Stimulated activated CD8-positive, alpha-beta memory T cell treated with anti-CD3 and anti-CD28 coated beads, Interleukin-4, amount 100 ng/mL, for 48 hours (primary cell): Measurements from ENCODE around the gene ACBD6.

ENCODE experiments used
- DNase-seq: peaks from one replicate; pipeline ENCODE4 v3.0.0-alpha.2; 2020

ACBD6 gene

DNA sequence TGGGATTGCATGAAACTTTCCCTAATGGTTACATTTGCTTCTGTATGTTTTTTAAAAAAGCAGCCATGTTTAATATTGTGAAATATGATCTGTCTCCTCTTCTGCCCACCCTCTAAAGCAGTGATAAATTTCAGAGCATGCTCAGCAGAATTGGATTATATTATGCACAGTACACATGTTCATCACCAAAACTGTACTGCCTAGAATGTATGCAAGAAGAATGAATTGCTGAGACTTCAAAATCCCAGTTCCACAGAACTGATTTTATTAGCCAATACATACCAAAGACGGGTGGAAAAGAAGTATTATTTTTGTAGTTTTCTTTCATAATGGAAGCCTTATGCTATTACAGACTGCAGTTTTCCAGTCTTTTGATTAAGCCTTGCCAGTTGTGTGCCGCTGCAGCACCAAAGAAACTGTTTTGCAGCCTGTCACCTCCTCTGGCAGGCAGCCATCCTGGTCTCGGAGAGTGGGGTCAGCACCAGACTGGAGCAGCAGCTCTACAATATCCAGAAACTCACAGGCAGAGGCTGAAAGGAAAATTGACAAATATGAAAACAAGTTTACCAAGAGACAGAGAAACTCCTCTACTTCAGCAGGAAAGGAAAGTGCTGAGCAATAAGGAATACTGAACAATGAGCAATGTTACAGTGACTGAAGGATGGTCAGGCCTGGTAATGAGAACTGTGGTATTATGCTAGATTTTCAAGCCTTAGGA, 214.2 kb downstream of the ACBD6 start:
- no peak for DNase-seq

DNA sequence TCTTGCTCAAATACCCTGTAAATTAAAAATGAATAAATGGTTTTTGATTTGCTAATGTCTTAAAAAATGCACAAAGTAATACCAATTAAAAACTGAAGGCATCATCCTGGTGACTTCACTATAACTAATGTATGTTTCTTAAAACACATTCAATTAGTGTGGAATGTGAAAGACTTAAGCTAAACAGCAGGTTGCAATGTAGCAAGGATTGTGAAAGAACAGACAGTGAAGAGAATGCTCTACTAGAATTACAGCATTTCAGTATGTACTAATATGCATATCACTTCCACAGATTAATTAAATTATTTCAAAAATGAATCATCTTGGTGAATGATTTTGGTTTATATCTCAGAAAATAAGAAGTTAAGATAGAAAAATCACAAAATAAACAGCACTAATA, 216.0 kb downstream of the ACBD6 start:
- DNase-seq = no peak

DNA sequence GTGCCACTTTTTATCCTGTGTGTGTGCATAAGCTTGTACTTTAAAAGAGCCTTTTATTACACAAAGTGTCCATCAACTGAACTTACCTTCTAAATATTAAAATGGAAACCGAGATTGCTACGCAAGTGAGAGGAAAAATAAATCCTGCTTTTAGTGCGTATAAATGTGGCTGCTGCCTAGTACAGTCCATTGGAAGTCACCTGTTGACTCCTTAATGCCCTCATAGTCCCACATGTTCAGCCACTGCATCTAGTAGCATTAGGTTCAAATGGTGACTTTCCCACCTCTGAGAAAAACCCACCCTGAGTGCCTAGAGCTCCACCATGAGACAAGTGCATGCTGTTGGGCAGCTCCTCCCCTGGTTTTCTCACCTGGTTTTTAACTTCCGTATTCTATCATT, 219.3 kb downstream of the ACBD6 start:
- no peak for DNase-seq

DNA sequence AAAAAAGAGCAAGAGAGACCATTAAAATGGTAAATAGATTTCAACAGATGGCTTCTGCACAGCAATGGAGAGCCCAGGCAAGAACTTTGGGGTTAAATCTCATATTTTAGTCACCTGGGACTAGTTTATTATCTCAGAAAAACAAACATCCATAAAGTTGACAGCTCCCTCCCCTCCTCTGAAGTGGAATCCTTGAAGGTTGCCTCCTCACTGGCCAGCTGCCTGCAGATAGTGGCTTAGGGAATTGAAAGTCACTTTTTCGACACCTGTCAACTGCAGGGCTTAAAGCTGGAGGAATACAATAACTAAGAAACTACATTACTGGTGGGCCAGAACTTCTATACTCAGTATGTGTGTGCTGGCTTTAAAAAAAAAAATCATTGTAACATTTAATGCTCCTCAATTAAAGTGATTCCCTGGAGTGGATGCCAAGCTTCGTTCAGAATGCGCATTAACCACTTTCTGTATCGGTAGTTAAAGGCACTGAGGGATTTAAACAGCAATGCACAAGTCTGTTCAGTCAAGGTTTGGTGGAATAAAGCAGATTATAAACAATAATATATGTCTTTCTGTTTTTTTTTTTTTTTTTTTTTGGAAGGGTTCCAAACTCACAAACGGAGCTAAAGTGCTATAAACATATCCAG, 219.9 kb downstream of the ACBD6 start:
- no peak for DNase-seq

DNA sequence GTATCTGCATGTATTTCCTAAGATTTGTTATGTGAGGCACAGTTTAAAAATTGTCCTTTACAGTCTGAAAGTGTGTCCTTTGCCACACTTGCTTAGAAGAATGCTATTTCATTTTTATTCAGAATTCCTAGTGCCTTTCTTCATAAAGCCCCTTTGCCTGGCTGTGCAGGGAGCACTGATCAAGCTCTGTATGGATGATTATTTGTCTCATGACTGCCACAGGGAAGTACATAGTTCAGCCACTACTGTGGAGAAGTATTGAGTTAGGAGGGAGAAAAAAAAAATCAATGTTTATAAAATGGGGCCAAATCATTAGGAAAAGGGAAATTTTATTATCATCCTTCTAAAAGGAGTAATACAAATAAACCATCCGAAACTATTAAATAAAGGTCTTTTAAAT, 220.9 kb downstream of the ACBD6 start:
- no peak for DNase-seq

DNA sequence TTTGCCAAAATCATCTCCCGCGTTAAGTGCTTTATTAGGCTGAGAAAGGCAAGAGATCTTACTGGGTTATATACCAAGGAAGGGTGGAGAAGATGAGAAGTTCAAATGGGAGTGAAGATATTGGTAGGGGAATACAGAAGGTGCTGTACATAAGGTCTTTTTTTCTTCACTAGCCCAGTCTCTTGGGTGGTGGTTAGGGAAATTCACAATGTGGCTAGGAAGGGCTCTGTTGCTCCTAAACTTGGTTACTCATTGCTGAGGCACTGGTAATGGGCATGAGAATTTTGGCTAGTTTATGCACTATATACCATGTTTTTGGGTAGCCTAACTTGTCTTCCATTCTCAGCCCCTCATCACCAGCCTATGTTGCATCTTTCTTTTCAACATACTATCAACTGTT, 221.8 kb downstream of the ACBD6 start:
- no peak for DNase-seq

DNA sequence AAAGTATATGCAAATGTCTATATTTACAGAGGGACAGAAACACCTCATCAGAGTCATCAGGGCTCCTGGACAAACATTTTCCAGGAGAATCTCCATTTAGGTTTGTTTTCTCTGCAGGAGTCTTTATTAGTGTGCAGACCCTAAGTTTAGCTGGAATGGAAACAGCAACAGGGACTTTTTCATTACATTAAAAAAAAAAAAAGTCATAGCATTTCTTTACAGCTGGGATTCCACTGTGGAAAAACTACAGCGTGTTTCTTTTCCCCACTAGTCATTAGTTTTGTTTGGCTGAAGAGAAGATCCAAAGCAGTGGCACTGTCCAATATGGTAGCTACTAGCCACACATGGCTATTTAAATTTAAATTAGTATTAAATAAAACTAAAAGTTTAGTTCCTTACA, 222.7 kb downstream of the ACBD6 start:
- DNase-seq = no peak

DNA sequence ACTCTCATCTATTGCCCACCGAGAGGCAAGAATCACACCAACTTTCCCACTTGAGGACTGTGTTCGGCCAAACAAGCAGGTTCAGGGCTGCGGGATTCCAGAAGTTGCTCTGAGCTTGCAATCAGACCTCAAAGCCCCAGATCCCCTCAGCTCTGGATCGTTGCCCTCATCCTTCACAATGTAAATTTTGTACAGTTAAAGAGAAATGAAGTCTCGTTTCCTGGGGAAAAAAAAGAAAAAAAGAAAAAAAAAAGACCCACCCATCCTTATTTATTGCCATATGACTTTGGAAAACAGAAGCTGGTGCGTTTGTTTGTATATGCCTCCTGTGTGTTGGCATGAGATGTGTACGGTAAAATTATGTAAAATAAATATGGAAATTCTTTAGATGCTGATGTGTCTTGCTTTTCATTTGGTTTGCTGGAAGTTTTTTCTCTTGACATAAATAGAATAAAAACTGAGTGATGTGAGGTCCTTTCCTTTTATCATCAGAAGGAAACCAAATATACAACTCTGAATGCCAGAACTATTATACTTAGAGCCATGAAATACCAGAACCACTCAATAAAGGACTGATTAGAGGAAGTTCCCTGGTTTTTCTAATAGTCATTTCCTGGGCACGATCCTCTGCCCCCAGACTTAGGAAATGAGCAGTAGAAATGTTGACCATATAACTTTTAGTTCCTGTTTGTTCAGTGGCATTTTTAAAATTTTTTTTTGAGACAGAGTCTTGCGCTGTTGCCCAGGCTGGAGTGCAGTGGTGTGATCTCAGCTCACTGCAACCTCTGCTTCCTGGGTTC, 223.6 kb downstream of the ACBD6 start:
- DNase-seq = no peak

DNA sequence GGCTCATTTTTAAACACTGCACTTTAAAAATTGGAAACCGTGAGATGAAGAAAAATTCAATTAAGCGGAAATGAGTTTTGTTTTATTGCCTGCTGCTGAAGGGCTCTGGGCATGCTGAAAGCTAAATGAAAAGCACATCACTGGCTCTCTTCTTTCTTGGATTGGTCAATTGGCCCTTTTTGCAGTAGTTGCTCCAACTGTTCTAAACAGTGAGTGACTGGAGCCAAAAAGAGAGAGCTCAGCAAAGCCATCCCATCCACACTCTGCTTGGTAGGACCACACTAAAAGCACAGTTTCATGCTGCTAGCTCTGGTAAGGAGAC, 224.2 kb downstream of the ACBD6 start:
- no peak for DNase-seq

DNA sequence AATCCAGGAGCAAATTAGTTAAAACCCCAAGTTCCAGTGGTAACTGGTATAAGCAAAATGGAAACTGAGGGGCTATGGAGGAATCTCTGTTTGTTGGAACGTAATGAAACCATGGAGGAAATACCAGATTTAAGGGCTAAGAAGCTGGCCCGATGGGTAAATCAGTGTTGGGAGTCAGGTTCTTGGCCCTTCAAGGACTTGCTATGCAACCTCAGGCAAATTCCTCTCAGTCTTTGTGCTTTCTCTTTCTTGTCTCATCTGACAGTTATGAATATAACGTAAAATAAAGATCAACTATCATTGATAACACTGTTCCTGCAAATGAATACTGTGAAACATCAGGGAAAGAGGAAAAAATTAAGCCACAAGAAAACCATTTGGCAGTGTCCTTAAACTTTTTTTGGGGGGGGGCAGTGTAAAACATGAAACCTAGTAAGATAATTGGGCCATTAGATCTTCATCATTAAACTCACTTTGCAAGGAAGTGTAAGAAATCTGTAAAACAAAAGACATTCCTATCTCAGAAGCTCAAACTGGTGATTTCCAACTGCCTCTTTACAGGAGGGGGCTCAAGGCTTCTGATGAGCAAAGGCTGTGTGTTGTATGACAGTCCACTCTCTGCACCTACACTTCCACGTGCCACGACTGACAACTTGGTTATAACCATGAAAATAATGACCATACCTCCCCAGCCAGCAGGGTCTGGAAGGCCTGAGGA, 224.7 kb downstream of the ACBD6 start:
- no peak for DNase-seq

DNA sequence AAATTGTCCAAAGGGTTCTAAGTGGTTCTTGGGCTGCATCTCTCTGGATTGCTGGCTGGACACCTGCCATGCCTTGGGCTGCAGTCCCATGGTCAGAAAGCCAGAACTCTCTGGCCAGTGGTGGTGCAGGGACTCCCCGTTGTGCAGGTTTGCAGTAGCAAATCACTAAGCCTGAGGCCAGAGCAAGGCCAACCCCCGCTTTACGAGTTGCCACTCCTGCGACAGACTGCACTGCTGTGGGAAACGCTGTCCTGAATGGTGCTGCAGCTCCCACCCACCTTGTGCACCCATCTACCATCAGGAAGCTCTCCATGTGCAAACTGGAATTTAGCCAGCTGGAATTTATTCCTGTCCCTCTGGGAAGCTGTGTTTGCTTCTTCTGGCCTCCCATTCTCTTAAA, 226.7 kb downstream of the ACBD6 start:
- DNase-seq = no peak

DNA sequence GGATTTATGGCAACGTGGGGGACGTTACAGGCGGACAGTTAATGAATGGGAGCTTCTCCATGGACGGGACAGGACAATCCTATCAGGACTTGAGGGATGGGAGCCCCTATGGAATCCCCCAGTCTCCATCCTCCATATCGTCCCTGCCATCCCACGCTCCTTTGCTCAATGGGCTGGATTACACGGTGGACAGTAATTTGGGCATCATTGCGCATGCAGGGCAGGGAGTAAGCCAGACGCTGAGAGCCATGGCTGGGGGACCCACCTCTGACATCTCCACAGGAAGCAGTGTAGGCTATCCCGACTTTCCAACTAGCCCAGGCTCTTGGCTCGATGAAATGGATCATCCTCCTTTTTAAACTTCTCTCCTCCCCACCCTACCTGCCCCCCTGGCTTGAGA, 228.2 kb downstream of the ACBD6 start:
- no peak for DNase-seq

DNA sequence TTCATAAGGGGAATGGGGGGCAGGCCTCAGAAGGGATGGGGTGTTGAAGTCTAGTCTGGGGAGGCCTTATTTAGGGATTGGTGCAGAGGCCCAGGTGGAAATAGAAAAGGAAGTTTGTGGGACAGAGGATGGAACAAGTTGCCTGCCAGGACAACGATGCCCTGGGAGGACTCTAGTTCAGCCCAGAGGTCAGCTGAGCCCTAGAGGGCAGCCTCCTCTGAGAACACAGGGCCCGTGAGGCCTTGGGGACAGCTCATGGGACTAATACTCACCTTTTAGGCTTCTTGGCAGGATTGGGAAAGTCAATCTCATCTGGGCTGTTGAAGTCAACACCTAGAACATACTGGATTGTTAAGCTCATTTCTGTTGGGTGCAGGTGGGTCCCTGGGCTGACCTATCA, 229.3 kb downstream of the ACBD6 start:
- DNase-seq = no peak

DNA sequence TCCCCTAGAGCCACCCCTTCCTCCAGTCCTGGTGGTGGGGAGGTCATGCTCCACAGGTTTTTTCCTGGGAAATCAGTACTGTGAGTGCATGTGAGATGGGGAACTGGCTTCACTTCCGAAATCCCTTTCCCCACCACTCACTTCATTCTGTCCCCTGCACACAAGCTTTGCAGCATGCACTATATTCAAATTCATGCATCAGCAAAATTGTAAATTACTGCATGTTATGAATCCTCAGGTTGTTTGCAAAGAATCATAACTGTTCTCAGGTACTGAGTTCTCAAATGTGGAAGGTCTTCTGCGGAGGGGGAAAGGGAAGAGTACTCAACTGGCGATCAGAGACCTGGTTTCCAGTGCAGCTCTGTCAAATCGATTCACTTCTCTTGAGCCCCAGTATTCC, 230.0 kb downstream of the ACBD6 start:
- DNase-seq = no peak

DNA sequence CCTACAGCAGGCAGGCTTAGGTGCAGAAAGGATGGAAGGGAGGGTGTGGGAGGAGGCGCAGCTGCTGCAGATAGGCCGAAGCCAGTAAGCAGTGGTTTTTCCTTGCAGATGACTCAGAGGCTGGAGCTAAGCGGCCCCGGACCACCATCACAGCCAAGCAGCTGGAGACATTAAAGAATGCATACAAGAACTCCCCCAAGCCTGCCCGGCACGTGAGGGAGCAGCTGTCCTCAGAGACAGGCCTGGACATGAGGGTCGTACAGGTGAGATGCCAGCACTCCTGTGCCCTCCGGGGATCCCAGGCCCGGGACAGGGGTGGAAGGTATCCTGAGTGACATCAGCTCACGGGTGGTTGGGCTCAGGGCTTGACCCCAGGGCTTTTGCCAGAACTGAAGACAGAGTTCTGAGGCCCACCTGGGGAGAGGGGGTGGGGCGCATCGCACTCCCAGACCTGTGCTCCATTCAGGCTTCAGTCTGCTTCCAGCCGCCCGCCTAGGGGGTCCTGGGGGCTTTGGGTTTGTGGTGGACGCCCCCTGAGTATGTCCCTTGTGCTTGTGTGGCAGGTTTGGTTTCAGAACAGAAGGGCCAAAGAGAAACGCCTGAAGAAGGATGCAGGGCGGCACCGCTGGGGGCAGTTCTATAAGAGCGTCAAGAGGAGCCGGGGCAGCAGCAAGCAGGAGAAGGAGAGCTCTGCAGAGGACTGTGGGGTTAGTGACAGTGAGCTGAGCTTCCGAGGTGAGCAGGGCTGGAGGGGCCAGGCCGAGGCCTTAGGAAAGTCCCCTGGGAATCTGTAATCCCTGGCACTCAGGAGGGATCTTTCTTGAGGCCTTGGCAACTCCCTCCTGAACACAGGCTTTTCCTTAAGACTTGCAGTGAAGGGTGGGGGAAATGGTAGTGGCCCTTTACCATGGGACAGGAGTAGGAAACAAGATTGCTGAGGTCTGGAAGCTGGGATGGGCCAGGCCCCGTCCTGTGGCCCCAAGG, 230.8 kb downstream of the ACBD6 start:
- DNase-seq = peak; percentile 1

DNA sequence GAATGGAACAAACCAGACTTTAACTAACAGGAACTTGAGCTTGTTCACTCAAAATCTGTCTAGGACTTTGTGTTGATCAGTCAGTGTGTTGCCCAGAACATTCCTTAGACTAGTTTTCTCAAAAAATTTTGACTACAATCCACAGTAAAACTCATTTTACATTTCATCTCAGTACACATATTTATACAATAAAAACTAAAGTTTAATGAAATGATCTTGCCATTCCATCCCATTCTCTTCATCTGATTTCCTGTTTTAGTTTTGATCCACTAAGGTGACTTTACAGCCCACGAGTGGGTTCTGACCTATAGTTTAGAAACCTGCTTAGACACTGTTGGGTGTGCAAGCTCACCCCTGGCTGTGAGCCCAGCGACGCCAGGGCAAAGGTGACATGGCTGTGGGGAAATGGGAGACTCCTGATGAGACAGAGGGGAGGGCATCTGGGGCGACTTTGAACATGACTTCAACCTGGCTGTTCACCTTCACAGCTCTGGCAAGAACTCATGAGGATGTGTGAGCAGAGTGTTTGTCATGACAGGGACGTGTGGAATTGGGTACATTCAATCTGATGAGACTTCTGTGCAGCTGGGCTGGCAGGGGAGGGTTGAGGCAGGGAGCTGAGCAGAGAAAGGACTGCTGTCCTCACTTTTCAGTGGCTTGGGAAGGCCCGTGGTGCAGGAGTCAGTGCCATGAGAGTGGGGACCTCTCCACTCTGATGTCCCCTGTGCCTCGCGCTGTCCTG, 231.7 kb downstream of the ACBD6 start:
- peak; percentile 13 for DNase-seq

DNA sequence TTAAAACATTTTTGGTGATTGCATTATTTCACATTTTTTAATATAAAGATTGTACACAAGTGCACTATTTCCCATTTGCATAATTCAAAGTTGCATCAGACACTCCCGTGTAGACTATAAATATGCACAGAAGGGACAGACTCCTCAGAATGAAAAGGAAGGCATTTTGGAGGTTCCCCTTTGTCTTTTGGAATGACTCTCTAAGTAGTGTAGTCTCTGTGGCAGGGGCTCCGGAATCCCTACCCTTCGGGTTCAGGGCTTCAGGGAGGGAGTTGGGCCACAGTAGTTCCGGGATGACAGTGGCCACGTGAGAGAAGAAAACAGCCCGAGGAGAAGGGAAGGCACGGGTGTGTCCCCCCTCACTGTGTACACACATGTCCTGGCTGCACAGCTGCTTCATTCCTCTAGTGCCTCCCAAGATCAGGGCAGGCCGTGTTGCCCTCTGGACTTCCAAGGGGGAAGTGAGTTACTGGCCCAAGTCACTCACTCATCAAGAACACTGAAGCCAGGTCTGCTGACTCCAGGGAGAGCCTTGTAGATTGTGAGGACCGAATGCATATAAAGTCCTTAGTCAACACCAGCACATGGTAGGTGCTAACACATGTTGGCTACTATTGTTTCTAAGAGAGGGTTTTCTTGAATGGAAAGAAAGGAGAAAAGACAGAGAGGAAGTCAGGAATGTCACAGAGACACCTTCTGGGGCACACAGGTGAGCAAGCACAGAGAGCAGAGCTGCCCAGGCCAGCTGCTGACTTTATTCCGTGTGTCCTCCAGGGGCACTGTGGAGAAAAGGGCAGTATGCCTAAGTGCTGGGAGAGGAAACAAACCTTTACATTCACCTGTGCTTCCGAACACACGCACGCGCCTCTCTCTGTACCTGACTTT, 232.5 kb downstream of the ACBD6 start:
- peak; percentile 22 for DNase-seq

DNA sequence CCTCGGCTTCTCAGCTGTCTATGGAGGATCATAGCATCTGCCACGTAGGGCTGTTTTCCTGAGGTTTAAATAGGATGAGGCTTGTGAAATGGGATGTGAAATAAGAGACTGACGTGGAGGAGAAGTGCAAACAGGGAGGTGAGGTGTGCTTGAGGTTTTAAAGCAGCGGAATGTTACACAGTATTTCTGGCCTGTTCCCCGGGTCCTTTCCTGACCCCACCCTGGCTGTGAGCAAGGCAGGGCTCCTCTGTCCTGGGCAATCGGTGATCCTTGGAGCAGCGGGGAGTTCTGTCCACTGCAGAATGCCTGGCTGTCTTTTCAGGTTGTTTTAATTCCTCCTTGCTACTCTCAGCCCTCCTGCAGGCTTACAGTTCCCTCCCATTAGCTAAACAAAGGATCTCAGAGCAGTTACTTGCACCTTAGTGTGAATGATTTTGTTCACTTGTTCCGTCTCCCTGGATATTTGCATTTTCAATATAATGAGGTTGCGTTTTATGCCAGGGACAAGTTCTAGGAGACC, 233.8 kb downstream of the ACBD6 start:
- DNase-seq = no peak

DNA sequence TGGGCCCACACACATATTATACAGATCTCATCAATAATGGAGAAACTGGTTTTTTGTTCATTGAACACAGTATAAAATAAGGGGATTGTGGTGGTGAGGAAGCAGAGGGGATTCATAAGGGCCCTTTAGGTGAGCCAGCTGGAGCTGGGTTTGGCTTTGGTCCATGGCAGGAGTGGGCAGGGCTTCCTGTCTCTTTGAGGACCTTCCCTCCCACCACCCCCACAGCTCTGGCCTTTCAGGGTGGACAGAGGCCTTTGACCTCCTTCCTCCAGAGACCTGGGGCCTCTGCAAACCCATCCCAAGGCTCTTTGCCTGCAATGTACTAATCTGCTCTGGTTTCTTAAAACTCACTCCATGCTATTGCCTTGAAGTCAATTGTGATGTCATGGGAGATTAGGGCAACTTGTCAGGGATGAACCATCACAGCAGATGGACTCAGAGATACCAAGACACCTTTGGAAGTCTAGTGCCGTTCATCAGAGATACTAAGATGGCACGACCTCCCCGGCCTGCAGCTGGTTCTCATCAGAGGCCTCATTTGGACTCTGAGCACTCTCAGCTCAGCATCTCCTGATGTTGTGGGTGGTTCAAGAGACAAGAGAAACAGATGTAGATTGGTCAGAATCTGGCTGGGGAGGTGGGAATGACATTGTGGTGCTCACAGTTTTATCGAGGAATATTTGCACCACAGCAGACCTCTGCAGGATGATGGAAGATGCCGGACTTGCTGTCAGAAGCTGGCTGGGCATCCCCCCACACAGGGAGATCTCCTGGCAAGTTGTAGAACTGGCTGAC, 234.4 kb downstream of the ACBD6 start:
- DNase-seq = peak; percentile 14

DNA sequence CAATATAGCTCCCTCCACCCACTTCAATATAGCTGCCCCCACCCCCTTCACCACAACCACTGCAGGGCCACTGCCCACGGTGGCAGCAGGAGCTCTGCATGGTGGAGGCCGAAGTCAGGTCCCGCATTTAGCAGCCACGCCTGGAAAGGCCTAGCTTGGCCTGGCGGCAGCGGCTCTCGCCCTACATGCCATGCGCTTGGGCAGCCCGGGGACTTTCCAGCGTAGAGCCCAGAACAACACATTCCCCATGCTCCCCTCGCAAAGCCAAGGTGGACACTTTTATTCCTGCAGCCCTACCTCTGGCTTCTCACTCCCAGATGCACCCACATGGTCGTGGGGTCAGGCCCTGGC, 235.2 kb downstream of the ACBD6 start:
- no peak for DNase-seq
